Neural crest cell (in vitro differentiated cells): Measurements from ENCODE around the gene RSF1. TPM values are rescaled to one million over a fixed set of nuclear protein-coding genes. Genes with fewer than 3 reads are reported as not detected.
A peak's percentile ranks its signal among the peaks of the same experiment; 100 is the strongest.

Source experiments
- DNase-seq: peaks from one replicate; pipeline ENCODE4 v3.0.0; 2021; ENCODE audit warnings: low read depth, mixed read lengths, low spot score
- H3K27ac Mint-ChIP-seq: one replicate; pipeline ENCODE4 v1.8.0; 2021; ENCODE audit warnings: mild to moderate bottlenecking, mixed read lengths; ENCODE audit not compliant: unreplicated experiment
- H3K27me3 Mint-ChIP-seq: 2 replicates; pipeline ENCODE4 v1.8.0; 2021; ENCODE audit warnings: low read depth, mild to moderate bottlenecking, mixed read lengths
- H3K36me3 Mint-ChIP-seq: 2 replicates; pipeline ENCODE4 v1.8.0; 2021; ENCODE audit warnings: low read depth, mild to moderate bottlenecking, mixed read lengths
- H3K4me1 Mint-ChIP-seq: 2 replicates; pipeline ENCODE4 v1.8.0; 2021; ENCODE audit warnings: mixed read lengths
- H3K4me3 Mint-ChIP-seq: one replicate; pipeline ENCODE4 v1.8.0; 2021; ENCODE audit warnings: mild to moderate bottlenecking, mixed read lengths
- H3K9me3 Mint-ChIP-seq: 2 replicates; pipeline ENCODE4 v1.8.0; 2021; ENCODE audit warnings: mixed read lengths
- total RNA-seq: library from RNA; stranded (reverse); gene quantifications from 2 replicates; pipeline ENCODE4 v1.2.1, GENCODE V29; 2021
- TF ChIP-seq, protein P1 (sequence below): fragments of 200-600 bp; sonication (generic); conservative IDR thresholded peaks from 2 replicates; pipeline ENCODE4 v1.5.0; 2021; ENCODE audit warnings: antibody characterized with exemption, mild to moderate bottlenecking

RSF1 gene
- total RNA-seq, 1 donor from 2014 or later: 85.4 TPM

DNA sequence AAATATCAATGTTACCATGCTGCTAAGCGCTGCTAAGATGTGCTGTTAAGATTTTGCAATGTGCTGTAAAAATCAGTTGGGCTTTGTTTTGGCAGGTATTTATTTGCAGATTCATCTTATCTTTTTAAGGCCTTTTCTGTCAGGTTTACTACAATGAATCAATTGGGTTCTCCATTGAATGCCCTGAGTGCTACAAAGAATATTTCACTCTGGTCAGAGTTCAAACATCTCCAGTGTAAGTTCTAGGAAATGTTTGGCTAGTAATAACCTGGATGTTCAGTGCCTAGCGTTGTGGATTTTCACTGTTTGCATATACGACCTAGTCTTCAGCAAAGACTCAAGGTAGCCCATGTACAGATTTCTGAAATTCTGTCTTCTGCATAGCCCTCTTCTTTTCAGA, 36.0 kb downstream of the RSF1 start:
- Mint-ChIP-seq H3K4me1 (peaks cover 8% of the 10 kb centered on the region), H3K27ac (no peak overlapping the region), H3K9me3 (peaks cover 2% of the 10 kb centered on the region), H3K4me3 (no peak overlapping the region), H3K27me3 (no peaks in the 10 kb centered on the region), H3K36me3 (peaks cover 7% of the 10 kb centered on the region)
- TF ChIP-seq, protein P1, sequence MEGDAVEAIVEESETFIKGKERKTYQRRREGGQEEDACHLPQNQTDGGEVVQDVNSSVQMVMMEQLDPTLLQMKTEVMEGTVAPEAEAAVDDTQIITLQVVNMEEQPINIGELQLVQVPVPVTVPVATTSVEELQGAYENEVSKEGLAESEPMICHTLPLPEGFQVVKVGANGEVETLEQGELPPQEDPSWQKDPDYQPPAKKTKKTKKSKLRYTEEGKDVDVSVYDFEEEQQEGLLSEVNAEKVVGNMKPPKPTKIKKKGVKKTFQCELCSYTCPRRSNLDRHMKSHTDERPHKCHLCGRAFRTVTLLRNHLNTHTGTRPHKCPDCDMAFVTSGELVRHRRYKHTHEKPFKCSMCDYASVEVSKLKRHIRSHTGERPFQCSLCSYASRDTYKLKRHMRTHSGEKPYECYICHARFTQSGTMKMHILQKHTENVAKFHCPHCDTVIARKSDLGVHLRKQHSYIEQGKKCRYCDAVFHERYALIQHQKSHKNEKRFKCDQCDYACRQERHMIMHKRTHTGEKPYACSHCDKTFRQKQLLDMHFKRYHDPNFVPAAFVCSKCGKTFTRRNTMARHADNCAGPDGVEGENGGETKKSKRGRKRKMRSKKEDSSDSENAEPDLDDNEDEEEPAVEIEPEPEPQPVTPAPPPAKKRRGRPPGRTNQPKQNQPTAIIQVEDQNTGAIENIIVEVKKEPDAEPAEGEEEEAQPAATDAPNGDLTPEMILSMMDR: no peak
- DNase-seq: no peak

DNA sequence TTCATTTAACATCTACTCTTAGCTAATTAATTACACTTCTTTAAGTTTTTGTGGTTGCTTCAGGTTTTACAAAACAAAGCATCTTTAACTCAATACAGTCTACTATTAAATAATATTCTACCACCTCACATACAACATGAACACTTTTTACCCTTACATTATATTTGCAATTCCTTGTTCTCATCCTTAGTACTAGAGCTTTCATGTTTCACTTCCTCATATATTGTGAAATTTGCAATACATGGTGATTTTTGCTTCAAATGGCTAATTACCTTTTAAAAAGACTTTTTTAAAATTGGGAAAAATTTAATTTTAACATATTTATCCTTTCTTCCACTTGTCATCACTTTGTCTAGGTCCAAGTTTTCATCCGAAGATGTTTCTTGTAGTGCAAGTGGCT, 37.5 kb downstream of the RSF1 start:
- DNase-seq: no peak
- H3K4me1 Mint-ChIP-seq: peaks cover 5% of the 10 kb centered on the region
- H3K36me3 Mint-ChIP-seq: no peaks in the 10 kb centered on the region
- no peak overlapping the region for H3K27ac Mint-ChIP-seq
- H3K9me3 Mint-ChIP-seq: no peaks in the 10 kb centered on the region
- H3K4me3 Mint-ChIP-seq: no peak overlapping the region
- TF ChIP-seq, protein P1: no peak
- H3K27me3 Mint-ChIP-seq: no peaks in the 10 kb centered on the region

DNA sequence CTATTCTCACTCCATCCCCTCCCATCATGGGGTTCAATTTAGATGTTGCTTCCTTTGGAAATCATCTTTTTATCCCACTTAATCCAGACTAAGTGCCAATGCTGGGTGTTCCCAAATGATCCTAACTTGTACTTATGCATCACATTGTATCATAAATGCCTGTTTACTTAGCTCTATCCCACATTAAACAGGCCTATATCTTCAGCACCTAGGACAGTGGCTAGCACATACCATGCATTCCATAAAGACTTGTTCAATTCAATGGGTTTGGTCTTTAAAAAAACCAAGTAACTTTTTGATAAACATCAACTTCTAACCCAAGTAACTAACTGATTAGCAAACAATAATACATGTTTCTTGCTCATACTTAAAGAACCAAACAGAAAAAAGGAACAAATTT, 40.6 kb downstream of the RSF1 start:
- no peaks in the 10 kb centered on the region for H3K9me3 Mint-ChIP-seq
- H3K27me3 Mint-ChIP-seq: no peaks in the 10 kb centered on the region
- no peak overlapping the region for H3K4me3 Mint-ChIP-seq
- H3K4me1 Mint-ChIP-seq: peaks cover 9% of the 10 kb centered on the region
- no peaks in the 10 kb centered on the region for H3K36me3 Mint-ChIP-seq
- H3K27ac Mint-ChIP-seq: no peak overlapping the region
- TF ChIP-seq, protein P1: no peak
- DNase-seq: no peak

DNA sequence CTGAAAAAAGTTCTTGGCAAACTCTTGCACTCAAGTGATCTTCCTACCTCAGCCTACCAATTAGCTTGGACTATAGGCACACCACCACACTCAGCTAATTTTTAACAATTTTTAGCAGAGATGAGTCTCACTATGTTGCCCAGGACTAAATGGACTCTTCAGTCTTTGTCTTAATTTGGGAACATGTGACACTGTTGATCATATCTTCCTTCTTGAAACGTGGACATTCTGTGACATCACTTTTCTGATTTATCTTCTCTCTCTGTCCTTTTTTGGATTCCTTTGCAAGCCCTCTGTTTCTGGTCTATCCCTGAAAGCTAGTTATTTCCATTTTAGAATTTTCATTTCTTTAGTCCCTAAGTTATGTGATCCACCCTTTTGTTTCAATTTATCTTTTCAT, 42.0 kb downstream of the RSF1 start:
- H3K27me3 Mint-ChIP-seq: no peaks in the 10 kb centered on the region
- no peak overlapping the region for H3K4me3 Mint-ChIP-seq
- H3K9me3 Mint-ChIP-seq: no peaks in the 10 kb centered on the region
- no peak for DNase-seq
- peak overlapping the region; percentile 44 for H3K27ac Mint-ChIP-seq
- no peaks in the 10 kb centered on the region for H3K36me3 Mint-ChIP-seq
- peaks cover 9% of the 10 kb centered on the region for H3K4me1 Mint-ChIP-seq
- TF ChIP-seq, protein P1: no peak

DNA sequence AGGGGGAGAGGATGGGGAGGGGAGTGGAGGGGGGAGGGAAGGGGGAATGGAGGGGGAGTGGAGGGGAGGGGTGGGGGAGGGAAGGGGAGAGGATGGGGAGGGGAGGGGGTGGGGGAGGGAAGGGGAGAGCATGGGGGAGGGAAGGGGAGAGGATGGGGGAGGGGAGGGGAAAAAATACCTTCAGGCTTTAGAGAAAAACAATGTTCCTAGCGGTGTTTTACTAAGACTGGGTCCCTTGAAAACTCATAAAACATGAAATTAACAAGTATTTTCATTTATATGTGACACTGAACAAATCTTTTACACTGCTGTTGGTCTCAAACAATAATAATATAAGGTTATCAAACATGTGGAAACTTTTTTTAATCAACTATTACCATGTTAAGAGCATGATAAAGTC, 42.4 kb downstream of the RSF1 start:
- no peaks in the 10 kb centered on the region for H3K36me3 Mint-ChIP-seq
- no peak overlapping the region for H3K27ac Mint-ChIP-seq
- no peak for DNase-seq
- H3K9me3 Mint-ChIP-seq: no peaks in the 10 kb centered on the region
- no peaks in the 10 kb centered on the region for H3K27me3 Mint-ChIP-seq
- H3K4me1 Mint-ChIP-seq: peaks cover 9% of the 10 kb centered on the region
- H3K4me3 Mint-ChIP-seq: no peak overlapping the region
- TF ChIP-seq, protein P1: no peak

DNA sequence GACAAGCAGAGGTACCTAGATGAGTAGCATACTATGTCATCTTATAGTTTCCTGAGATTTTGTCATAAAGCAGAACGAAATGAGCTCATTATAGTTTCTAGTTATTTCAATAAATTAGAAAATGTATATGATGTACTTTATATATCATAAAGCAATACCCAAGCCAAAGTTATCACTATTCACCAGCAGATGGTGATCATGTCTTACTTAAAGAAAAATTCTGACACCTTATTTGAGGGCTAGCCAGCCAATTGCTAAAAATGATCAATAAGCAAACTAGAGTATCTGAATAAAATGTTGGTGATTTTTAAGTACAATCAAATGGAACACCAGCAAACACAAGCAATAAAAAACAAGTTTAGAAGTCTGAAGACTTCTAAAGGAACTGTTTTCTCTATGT, 44.1 kb downstream of the RSF1 start:
- H3K36me3 Mint-ChIP-seq: no peaks in the 10 kb centered on the region
- H3K27ac Mint-ChIP-seq: no peak overlapping the region
- DNase-seq: no peak
- no peak overlapping the region for H3K4me3 Mint-ChIP-seq
- TF ChIP-seq, protein P1: peak; percentile 58
- peaks cover 9% of the 10 kb centered on the region for H3K4me1 Mint-ChIP-seq
- H3K9me3 Mint-ChIP-seq: no peaks in the 10 kb centered on the region
- H3K27me3 Mint-ChIP-seq: no peaks in the 10 kb centered on the region
